CD4-positive, CD25-positive, alpha-beta regulatory T cell (primary cell): ENCODE measurements around the gene GAP43. TPM values are rescaled to one million over a fixed set of nuclear protein-coding genes. Genes with fewer than 3 reads are reported as not detected.

Source experiments
- ATAC-seq, 2 donors: fragments of 150-1000 bp; cut with Tn5 transposase; one replicate each; pipeline ENCODE4 v1.10.0; 2021; ENCODE audit warnings: low read depth in 2 of 2, moderate number of reproducible peaks in 2 of 2, moderate library complexity in 1 of 2
- DNase-seq, 3 donors: peaks; one replicate each; pipeline versions ENCODE4 v3.0.0 to v3.0.0-alpha.2; 2012 to 2022; ENCODE audit warnings: mixed read lengths in 1 of 3
- H3K27ac ChIP-seq: one replicate; pipeline ENCODE4 v1.7.0; 2013; ENCODE audit warnings: mild to moderate bottlenecking, low read length; ENCODE audit not compliant: insufficient read depth, poor library complexity, severe bottlenecking
- H3K27me3 ChIP-seq: one replicate; pipeline ENCODE4 v1.7.0; 2013; ENCODE audit warnings: low read length; ENCODE audit not compliant: control insufficient read depth, insufficient read depth
- H3K36me3 ChIP-seq: one replicate; pipeline ENCODE4 v1.7.0; 2013; ENCODE audit warnings: mild to moderate bottlenecking, low read length, moderate library complexity; ENCODE audit not compliant: control insufficient read depth, insufficient read depth
- H3K4me1 ChIP-seq: 2 replicates; pipeline ENCODE4 v1.7.0; 2013; ENCODE audit warnings: mild to moderate bottlenecking, low read length; ENCODE audit not compliant: insufficient read depth, control insufficient read depth, poor library complexity, severe bottlenecking
- H3K4me3 ChIP-seq: one replicate; pipeline ENCODE4 v1.7.0; 2013; ENCODE audit warnings: low read depth, mild to moderate bottlenecking, low read length, moderate library complexity
- H3K9me3 ChIP-seq, 2 experiments: 1 replicate in 1 of 2; 2 replicates in 1 of 2; pipeline ENCODE4 v1.7.0; 2013; ENCODE audit warnings: low read length in 2 of 2, mild to moderate bottlenecking in 1 of 2, moderate library complexity in 1 of 2; ENCODE audit not compliant: control insufficient read depth in 2 of 2
- H3K27ac Mint-ChIP-seq, 3 donors: one replicate each; pipeline ENCODE4 v1.8.0; 2020 to 2022; ENCODE audit warnings: mild to moderate bottlenecking in 3 of 3, mixed read lengths in 3 of 3, moderate library complexity in 2 of 3
- H3K27me3 Mint-ChIP-seq: one replicate; pipeline ENCODE4 v1.8.0; 2022; ENCODE audit warnings: mild to moderate bottlenecking, mixed read lengths
- H3K36me3 Mint-ChIP-seq: one replicate; pipeline ENCODE4 v1.8.0; 2020; ENCODE audit warnings: mixed read lengths
- H3K4me1 Mint-ChIP-seq, 4 donors: one replicate each; pipeline ENCODE4 v1.8.0; 2020 to 2022; ENCODE audit warnings: mixed read lengths in 4 of 4, mild to moderate bottlenecking in 1 of 4
- H3K4me3 Mint-ChIP-seq, 4 donors: one replicate each; pipeline ENCODE4 v1.8.0; 2020 to 2022; ENCODE audit warnings: mild to moderate bottlenecking in 4 of 4, mixed read lengths in 4 of 4, moderate library complexity in 3 of 4
- H3K9me3 Mint-ChIP-seq, 7 donors: one replicate each; pipeline ENCODE4 v1.8.0; 2020 to 2022; ENCODE audit warnings: mixed read lengths in 7 of 7, mild to moderate bottlenecking in 3 of 7, moderate library complexity in 2 of 7
- polyA plus RNA-seq, 4 donors: library from polyadenylated mRNA; unstranded; fragments of 300-500 nt; fragmentation: Illumina TruSeq; gene quantifications; one replicate each; pipeline ENCODE4 v1.2.3, GENCODE V29; 2021
- total RNA-seq: library from RNA; stranded (reverse); gene quantifications from one replicate; pipeline ENCODE4 v1.2.3, GENCODE V29; 2022

Gene GAP43, protein sequence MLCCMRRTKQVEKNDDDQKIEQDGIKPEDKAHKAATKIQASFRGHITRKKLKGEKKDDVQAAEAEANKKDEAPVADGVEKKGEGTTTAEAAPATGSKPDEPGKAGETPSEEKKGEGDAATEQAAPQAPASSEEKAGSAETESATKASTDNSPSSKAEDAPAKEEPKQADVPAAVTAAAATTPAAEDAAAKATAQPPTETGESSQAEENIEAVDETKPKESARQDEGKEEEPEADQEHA
- not detected for total RNA-seq
- not detected for polyA plus RNA-seq

DNA sequence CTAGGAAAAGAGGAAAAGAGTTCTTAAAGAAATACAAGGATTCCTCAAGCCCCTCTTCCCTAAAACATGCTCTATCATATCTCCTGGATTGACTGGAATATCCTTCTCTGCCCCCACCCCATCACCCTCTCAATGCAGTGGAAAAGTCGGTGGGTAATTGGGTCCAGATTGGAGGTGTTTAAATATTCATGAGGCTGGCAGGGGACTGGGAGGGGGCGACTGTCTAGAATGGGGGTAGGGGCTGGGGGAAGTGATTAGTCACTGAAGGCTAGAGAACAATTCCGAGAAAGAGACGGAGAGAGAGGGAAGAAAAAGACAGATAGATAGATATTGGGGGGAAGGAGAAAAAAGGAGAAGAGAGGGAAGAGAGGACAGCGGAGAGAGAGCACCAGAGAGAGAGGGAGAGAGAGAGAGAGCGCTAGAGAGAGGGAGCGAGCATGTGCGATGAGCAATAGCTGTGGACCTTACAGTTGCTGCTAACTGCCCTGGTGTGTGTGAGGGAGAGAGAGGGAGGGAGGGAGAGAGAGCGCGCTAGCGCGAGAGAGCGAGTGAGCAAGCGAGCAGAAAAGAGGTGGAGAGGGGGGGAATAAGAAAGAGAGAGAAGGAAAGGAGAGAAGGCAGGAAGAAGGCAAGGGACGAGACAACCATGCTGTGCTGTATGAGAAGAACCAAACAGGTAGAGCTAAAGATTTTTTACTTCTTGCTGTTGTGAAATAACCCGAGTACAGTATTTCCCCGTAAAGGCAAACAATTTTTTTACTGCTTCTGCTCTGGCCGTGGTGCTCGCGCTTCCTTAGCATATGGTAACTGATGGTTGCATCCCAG is at the start of gene GAP43:
GAP43 (plus strand) TSS at position 467 of the 825 bp plus-strand sequence; CDS start at position 647, 180 bp downstream.
- Histone ChIP-seq H3K9me3 (no peaks in the 10 kb centered on the region), H3K27me3 (peaks cover 23% of the 10 kb centered on the region), H3K4me3 (no peak within 1 kb of the TSS), H3K36me3 (no peaks in the 10 kb centered on the region), H3K27ac (no peak within 1 kb of the TSS), H3K4me1 (no peaks in the 10 kb centered on the region)
- peaks cover 0 to 12% (median 2%) of the 10 kb centered on the region in 4 donors for H3K4me1 Mint-ChIP-seq
- DNase-seq (no peak), ATAC-seq (no peak)
- no peaks in the 10 kb centered on the region for H3K36me3 Mint-ChIP-seq
- H3K27ac Mint-ChIP-seq: peak within 1 kb of the TSS in 2 of 3 donors; percentile 8 to 34
- H3K9me3 Mint-ChIP-seq: peaks cover 0 to 1% (median 0%) of the 10 kb centered on the region in 7 donors
- peaks cover 34% of the 10 kb centered on the region for H3K27me3 Mint-ChIP-seq
- peak within 1 kb of the TSS in 1 of 4 donors; percentile 27 for H3K4me3 Mint-ChIP-seq

DNA sequence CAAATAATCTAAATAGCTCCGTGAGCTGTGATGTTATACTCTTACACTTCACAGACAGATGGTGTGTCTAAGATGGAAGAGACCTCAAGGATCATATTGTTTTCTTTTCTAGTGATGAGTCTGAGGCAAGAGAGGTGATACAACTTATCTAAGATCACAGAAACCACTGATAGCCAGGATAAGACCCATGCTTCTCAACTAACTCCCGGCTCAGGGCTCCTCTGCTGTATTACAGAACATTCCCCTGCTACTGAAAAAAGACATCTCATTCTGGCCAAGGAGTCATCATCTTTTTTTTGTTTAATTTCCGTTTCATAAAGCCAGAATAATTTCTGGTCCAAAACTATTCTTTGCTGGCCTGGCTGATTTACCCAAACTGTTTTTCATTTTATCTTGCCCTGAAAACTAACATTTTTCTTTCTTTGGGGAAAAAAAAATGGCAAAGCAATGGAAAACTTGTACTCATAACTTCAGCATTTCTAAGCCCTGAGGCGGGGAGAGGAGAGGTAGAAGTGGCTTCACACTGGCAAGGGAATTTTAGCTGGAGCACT is 46.9 kb upstream of the GAP43 start:
- ATAC-seq (no peak), DNase-seq (no peak)
- no peaks in the 10 kb centered on the region for H3K36me3 Mint-ChIP-seq
- no peaks in the 10 kb centered on the region for H3K4me1 ChIP-seq
- H3K4me3 ChIP-seq: no peak overlapping the region
- peaks cover 5% of the 10 kb centered on the region for H3K27me3 ChIP-seq
- no peak overlapping the region for H3K27ac Mint-ChIP-seq
- peaks cover 10% of the 10 kb centered on the region for H3K27me3 Mint-ChIP-seq
- H3K27ac ChIP-seq: no peak overlapping the region
- no peaks in the 10 kb centered on the region for H3K4me1 Mint-ChIP-seq
- peaks cover 0 to 3% (median 0%) of the 10 kb centered on the region in 7 donors for H3K9me3 Mint-ChIP-seq
- H3K36me3 ChIP-seq: no peaks in the 10 kb centered on the region
- H3K9me3 ChIP-seq: no peaks in the 10 kb centered on the region
- no peak overlapping the region for H3K4me3 Mint-ChIP-seq

DNA sequence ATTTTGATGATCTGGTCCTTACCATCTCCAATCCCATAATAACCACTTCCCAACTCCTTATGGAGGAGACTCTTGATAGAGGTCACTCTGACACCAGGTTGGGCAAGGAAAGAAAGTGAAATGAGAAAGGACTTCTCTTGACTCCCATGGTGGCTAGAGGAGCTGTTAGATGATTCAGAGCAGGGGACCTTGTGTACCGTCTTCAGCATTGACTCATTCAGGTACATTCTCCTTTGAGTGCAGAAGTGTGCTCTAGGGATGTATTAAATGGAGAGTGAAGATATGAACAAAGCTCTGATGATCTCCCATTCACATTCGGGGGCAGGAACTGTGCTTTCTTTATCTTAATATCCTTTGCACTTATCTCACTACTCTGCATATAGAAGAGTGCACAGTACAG is 46.3 kb upstream of the GAP43 start:
- no peaks in the 10 kb centered on the region for H3K36me3 Mint-ChIP-seq
- H3K9me3 Mint-ChIP-seq: peaks cover 0 to 3% (median 0%) of the 10 kb centered on the region in 7 donors
- no peaks in the 10 kb centered on the region for H3K4me1 Mint-ChIP-seq
- H3K27me3 ChIP-seq: peaks cover 5% of the 10 kb centered on the region
- peaks cover 10% of the 10 kb centered on the region for H3K27me3 Mint-ChIP-seq
- H3K27ac ChIP-seq: no peak overlapping the region
- no peak overlapping the region for H3K27ac Mint-ChIP-seq
- H3K36me3 ChIP-seq: no peaks in the 10 kb centered on the region
- no peaks in the 10 kb centered on the region for H3K4me1 ChIP-seq
- H3K9me3 ChIP-seq: no peaks in the 10 kb centered on the region
- no peak overlapping the region for H3K4me3 Mint-ChIP-seq
- DNase-seq (no peak), ATAC-seq (no peak)
- no peak overlapping the region for H3K4me3 ChIP-seq

DNA sequence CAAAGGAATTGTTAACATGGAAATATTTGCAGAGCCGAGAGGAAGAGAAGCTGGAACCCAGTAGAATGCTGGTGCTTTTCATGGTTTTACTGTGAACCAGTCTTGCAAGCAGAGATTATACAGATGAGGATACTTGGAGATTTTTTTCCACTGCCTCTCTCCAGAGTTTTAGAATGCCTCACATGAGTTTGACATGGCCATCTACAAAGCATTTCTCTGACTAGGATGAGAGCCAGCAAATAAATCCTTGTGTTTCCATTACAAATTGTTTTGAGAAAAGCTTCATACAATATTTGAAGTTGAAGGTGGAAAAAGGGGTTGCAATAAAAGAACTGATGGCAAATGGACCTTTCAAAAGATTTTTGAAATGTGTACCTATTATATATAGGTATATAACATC is 45.0 kb upstream of the GAP43 start:
- H3K27me3 ChIP-seq: peaks cover 5% of the 10 kb centered on the region
- no peaks in the 10 kb centered on the region for H3K4me1 ChIP-seq
- no peak overlapping the region for H3K4me3 ChIP-seq
- Mint-ChIP-seq H3K27ac (no peak overlapping the region), H3K36me3 (no peaks in the 10 kb centered on the region), H3K27me3 (peaks cover 7% of the 10 kb centered on the region), H3K9me3 (peaks cover 0 to 3% (median 0%) of the 10 kb centered on the region in 7 donors), H3K4me3 (no peak overlapping the region), H3K4me1 (no peaks in the 10 kb centered on the region)
- ATAC-seq: no peak
- no peaks in the 10 kb centered on the region for H3K9me3 ChIP-seq
- no peak overlapping the region for H3K27ac ChIP-seq
- no peaks in the 10 kb centered on the region for H3K36me3 ChIP-seq
- DNase-seq: no peak

DNA sequence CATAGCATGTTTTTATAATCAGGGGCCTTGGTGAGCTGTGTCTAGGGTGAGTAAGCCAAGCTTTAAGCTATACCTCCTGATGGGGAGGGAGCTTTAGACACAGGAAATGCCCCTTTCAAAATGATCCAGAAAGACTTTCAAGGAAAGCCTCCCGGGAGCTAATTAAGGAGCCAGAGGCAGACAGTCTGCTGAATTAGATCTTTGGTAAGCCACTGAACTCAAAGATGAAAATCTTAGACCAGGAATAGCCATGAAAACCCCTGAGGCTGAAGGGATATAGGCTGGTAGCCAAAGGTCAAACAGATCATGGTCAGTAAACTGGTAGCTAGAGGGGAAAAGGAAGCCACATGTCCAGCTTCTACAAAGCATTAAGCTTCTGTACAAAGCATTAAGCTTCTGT is 42.7 kb upstream of the GAP43 start:
- Mint-ChIP-seq H3K4me3 (no peak overlapping the region), H3K9me3 (peaks cover 0 to 1% (median 0%) of the 10 kb centered on the region in 7 donors), H3K27me3 (peaks cover 4% of the 10 kb centered on the region), H3K27ac (no peak overlapping the region), H3K4me1 (no peaks in the 10 kb centered on the region), H3K36me3 (no peaks in the 10 kb centered on the region)
- Histone ChIP-seq H3K9me3 (no peaks in the 10 kb centered on the region), H3K4me3 (no peak overlapping the region), H3K36me3 (no peaks in the 10 kb centered on the region), H3K4me1 (no peaks in the 10 kb centered on the region), H3K27ac (no peak overlapping the region), H3K27me3 (peaks cover 3% of the 10 kb centered on the region)
- DNase-seq: no peak
- ATAC-seq: no peak

DNA sequence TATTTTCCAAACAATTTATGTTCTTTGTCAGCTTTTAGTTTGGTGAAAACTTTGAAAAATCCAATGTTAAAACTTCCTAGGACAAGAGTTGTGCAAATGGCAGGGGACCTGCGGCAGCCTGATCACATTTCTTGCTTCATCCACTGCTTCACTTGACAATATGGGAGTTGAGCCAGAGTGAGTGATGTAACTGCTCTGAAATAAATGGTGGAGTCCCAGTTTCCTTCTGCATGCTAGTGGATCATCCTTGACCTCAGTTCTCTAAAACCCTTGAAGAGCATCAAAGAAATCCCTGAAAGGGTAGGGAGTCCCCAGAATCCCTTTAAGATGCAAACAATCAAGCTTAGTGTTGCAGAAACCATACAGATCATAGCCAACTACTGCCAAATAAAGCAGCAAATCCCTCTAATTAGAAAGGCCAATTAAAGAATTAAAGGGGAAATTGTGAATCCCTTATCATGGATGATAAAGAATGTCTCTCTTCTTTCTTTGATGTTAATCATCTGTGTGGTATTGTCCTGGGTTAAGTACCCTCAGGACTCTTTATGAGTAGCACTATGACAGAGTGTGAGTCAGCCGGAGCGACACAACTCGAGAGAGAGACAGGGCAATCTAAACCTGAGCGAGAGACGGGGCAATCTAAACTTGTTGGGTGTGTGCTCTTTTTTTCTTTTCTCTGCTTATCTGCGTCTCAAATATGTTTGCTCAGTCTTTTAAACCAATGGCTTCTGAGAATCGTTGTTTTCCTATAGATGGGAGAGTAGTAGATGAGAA is 41.8 kb upstream of the GAP43 start:
- Mint-ChIP-seq H3K36me3 (no peaks in the 10 kb centered on the region), H3K9me3 (peaks cover 0 to 1% (median 0%) of the 10 kb centered on the region in 7 donors), H3K4me3 (no peak overlapping the region), H3K27me3 (peaks cover 1% of the 10 kb centered on the region), H3K27ac (no peak overlapping the region), H3K4me1 (no peaks in the 10 kb centered on the region)
- DNase-seq (no peak), ATAC-seq (no peak)
- Histone ChIP-seq H3K36me3 (no peaks in the 10 kb centered on the region), H3K4me1 (no peaks in the 10 kb centered on the region), H3K4me3 (no peak overlapping the region), H3K9me3 (no peaks in the 10 kb centered on the region), H3K27ac (no peak overlapping the region), H3K27me3 (peaks cover 3% of the 10 kb centered on the region)

DNA sequence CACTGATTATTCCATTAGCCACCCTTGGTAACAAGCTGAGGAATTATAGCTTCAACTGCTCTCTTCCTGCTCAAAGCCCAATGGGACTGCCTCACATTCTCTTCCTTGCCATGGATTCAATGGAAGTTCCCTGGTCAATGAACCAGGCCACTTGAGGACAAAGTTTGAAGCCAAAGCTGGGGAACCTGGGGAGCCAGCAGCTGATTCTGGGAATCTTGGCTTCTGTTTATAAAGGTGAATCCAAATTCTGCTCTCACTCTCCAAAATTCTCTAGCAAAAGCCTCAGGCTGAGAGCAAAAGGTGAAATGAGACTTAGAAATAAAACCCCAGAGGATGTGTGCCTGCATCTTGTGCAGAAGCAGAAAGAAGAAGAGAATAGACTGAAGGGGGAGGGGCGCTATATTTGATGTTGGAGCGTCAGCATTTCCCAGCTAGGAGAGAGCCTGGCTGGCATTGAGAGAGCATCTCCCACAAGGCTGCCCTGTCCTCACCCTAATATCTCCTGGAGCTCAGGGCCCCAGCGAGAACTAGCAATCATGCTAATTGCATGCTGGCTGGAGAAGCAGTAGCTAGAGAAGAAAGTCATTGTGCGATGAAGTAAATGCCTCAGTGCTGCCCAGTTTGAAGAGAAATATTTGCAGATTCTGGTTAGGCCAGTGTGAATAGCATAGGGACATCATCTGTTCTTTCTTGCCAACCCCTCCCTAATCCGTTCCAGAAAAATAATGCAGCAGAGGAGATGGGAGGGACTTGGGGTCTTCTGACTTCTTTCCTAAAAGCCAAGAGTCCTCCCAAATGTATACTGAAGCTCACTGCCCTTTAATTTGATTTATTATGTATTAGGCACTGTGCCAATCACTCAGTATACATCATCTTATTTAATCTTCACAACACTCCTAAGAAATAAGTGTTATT is 34.9 kb upstream of the GAP43 start:
- H3K27ac ChIP-seq: no peak overlapping the region
- peaks cover 0 to 1% (median 0%) of the 10 kb centered on the region in 7 donors for H3K9me3 Mint-ChIP-seq
- H3K36me3 ChIP-seq: no peaks in the 10 kb centered on the region
- no peaks in the 10 kb centered on the region for H3K36me3 Mint-ChIP-seq
- no peaks in the 10 kb centered on the region for H3K4me1 ChIP-seq
- no peaks in the 10 kb centered on the region for H3K9me3 ChIP-seq
- no peak overlapping the region for H3K4me3 Mint-ChIP-seq
- no peaks in the 10 kb centered on the region for H3K27me3 Mint-ChIP-seq
- no peaks in the 10 kb centered on the region for H3K4me1 Mint-ChIP-seq
- DNase-seq (no peak), ATAC-seq (no peak)
- H3K27ac Mint-ChIP-seq: no peak overlapping the region
- H3K27me3 ChIP-seq: peaks cover 4% of the 10 kb centered on the region
- H3K4me3 ChIP-seq: no peak overlapping the region
